HepG2 (cell line): ENCODE data around the gene PDE4C. TPM values are rescaled to one million over a fixed set of nuclear protein-coding genes. Genes with fewer than 3 reads are reported as not detected.

ENCODE experiments used
- ATAC-seq: fragments of 200-7000 bp; cut with Tn5 transposase; 3 replicates; pipeline ENCODE4 v1.9.1; 2020; ENCODE audit warnings: mild to moderate bottlenecking, moderate library complexity
- BruUV-seq: library from RNA; stranded (reverse); fragments of 400-500 nt; replicated peaks from 2 replicates; lab custom pipeline; 2021; lab: Mats Ljungman, UMichigan
- CTCF ChIA-PET: fragments of 300-600 bp; formaldehyde crosslinking; extraction: SDS; loops from one replicate; lab custom pipeline; 2021; ENCODE audit warnings: low total read pairs, inconsistent platforms, low intra/inter-chr PET ratio; lab: Yijun Ruan, JAX
- POLR2A ChIA-PET: fragments of 350-600 bp; sonication (Branson Sonifier 250); formaldehyde crosslinking; loops from one replicate; lab custom pipeline; 2020; ENCODE audit warnings: antibody characterized with exemption, inconsistent platforms; lab: Yijun Ruan, JAX
- DNase-seq: peaks from one replicate; pipeline ENCODE4 v3.0.0-alpha.2; 2015; ENCODE audit warnings: low spot score
- FAIRE-seq: peaks from 3 replicates; lab custom pipeline; 2011; peaks lifted over from hg19 to GRCh38; lab: Jason Lieb, UNC
- H2AFZ ChIP-seq: one replicate; pipeline ENCODE4 v1.6.1; 2011; ENCODE audit warnings: low read length, inconsistent platforms
- H3K27ac ChIP-seq: fragments of 300-600 bp; 3 replicates; pipeline ENCODE4 v1.8.0; 2011; ENCODE audit warnings: mixed run types, mild to moderate bottlenecking, mixed read lengths, low read length, inconsistent platforms; ENCODE audit not compliant: insufficient read depth; ENCODE audit errors: extremely low read length
- H3K27me3 ChIP-seq, 2 experiments: fragments of 200-600 bp in 1 of 2; 2 replicates in 1 of 2; 3 replicates in 1 of 2; pipeline versions ENCODE4 v1.6.0 to v1.8.0; 2011; ENCODE audit warnings: low read length in 2 of 2, mild to moderate bottlenecking in 2 of 2, moderate library complexity in 2 of 2, inconsistent platforms in 1 of 2; ENCODE audit not compliant: insufficient read depth in 2 of 2, control insufficient read depth in 1 of 2
- H3K36me3 ChIP-seq, 2 experiments: fragments of 200-600 bp in 1 of 2; replicated peaks in 1 of 2; 2 replicates in 1 of 2; 3 replicates in 1 of 2; pipeline versions ENCODE4 v1.5.1 to v1.8.0; 2011; ENCODE audit warnings: low read length in 2 of 2, inconsistent platforms in 1 of 2; ENCODE audit not compliant: insufficient read depth in 2 of 2, control insufficient read depth in 1 of 2
- H3K4me1 ChIP-seq: 2 replicates; pipeline ENCODE4 v1.5.1; 2012; ENCODE audit warnings: low read length, inconsistent platforms; ENCODE audit not compliant: insufficient read depth
- H3K4me2 ChIP-seq: 2 replicates; pipeline ENCODE4 v1.6.0; 2011; ENCODE audit warnings: low read depth, low read length, inconsistent platforms
- H3K4me3 ChIP-seq, 3 experiments: fragments of 200-600 bp in 1 of 3; sonication (generic), shearing (Covaris generic) in 1 of 3; replicated peaks in 1 of 3; 2 replicates each; pipeline ENCODE4 v1.5.1; 2011 to 2016; ENCODE audit warnings: low read length in 3 of 3, inconsistent platforms in 2 of 3, low read depth in 2 of 3, mild to moderate bottlenecking in 2 of 3, control low read depth in 1 of 3, mixed read lengths in 1 of 3; ENCODE audit not compliant: insufficient read depth in 1 of 3
- H3K79me2 ChIP-seq: one replicate; pipeline ENCODE4 v1.6.1; 2011; ENCODE audit warnings: low read length, inconsistent platforms; ENCODE audit not compliant: insufficient read depth
- H3K9ac ChIP-seq: 2 replicates; pipeline ENCODE4 v1.6.0; 2011; ENCODE audit warnings: mild to moderate bottlenecking, low read depth, low read length, inconsistent platforms; ENCODE audit not compliant: insufficient read depth
- H3K9me3 ChIP-seq: 2 replicates; pipeline ENCODE4 v1.5.1; 2012; ENCODE audit warnings: mild to moderate bottlenecking, low read length
- H4K20me1 ChIP-seq: 2 replicates; pipeline ENCODE4 v1.6.0; 2011; ENCODE audit warnings: inconsistent platforms, mild to moderate bottlenecking, low read length, moderate library complexity; ENCODE audit not compliant: insufficient read depth
- ARNTL ChIP-seq: sonication (generic); formaldehyde crosslinking; IDR thresholded peaks from 2 replicates; pipeline ENCODE4 v1.4.0; 2020; ENCODE audit warnings: mild to moderate bottlenecking, missing genetic modification reagents
- HMGXB3 ChIP-seq: sonication (generic); formaldehyde crosslinking; IDR thresholded peaks from 2 replicates; pipeline ENCODE4 v1.4.0; 2020; ENCODE audit warnings: missing genetic modification reagents, borderline replicate concordance
- LBX2 ChIP-seq: sonication (generic); formaldehyde crosslinking; IDR thresholded peaks from 2 replicates; pipeline ENCODE4 v1.5.0; 2020; ENCODE audit warnings: missing genetic modification reagents, mild to moderate bottlenecking, borderline replicate concordance
- TEF ChIP-seq: sonication (generic); formaldehyde crosslinking; IDR thresholded peaks from 2 replicates; pipeline ENCODE4 v1.5.0; 2020; ENCODE audit warnings: missing genetic modification reagents
- YEATS2 ChIP-seq: sonication (generic); formaldehyde crosslinking; IDR thresholded peaks from 2 replicates; pipeline ENCODE4 v1.4.0; 2020; ENCODE audit warnings: missing genetic modification reagents, borderline replicate concordance
- ZFP1 ChIP-seq: IDR thresholded peaks from 2 replicates; pipeline ENCODE4 v1.6.1; 2016
- ZFYVE20 ChIP-seq: sonication (generic); formaldehyde crosslinking; IDR thresholded peaks from 2 replicates; pipeline ENCODE4 v1.8.0; 2023; ENCODE audit warnings: low read depth, mild to moderate bottlenecking, moderate library complexity, missing genetic modification reagents, borderline replicate concordance
- ZNF460 ChIP-seq: sonication (generic); formaldehyde crosslinking; IDR thresholded peaks from 2 replicates; pipeline ENCODE4 v1.5.1; 2020; ENCODE audit warnings: missing genetic modification reagents, mild to moderate bottlenecking, borderline replicate concordance
- ZNF563 ChIP-seq: sonication (generic); formaldehyde crosslinking; IDR thresholded peaks from 2 replicates; pipeline ENCODE4 v1.8.0; 2022; ENCODE audit warnings: mild to moderate bottlenecking, moderate library complexity, missing genetic modification reagents
- WGBS: methylation state at CpG from one replicate; pipeline ENCODE4 v1.1.6; 2017; ENCODE audit warnings: low lambda C conversion rate; 5-methylcytosine and 5-hydroxymethylcytosine counted together
- in situ Hi-C: cut with HindIII; loops from 2 replicates; pipeline ENCODE4 v1.10.0; 2017; ENCODE audit warnings: low pct_unique_long_range_greater_than_20kb; ENCODE audit not compliant: extremely low pct_ligation_motif_present
- intact Hi-C: fragments of 100-400 bp; cut with micrococcal nuclease; formaldehyde crosslinking; loops from one replicate; pipeline ENCODE4 v1.10.0; 2022; ENCODE audit not compliant: unreplicated experiment
- polyA plus RNA-seq, 8 experiments: library from polyadenylated mRNA; depleted of rRNA in 3 of 8; stranded (reverse) in 7 of 8; unstranded in 1 of 8; fragments of >200 nt; fragmentation: Illumina TruSeq in 4 of 8; extraction: Trizol in 4 of 8; gene quantifications; 2 replicates each; pipeline versions ENCODE4 v1.2.1 to v1.2.3, GENCODE V29; 2011 to 2016; ENCODE audit warnings: low read depth in 4 of 8, missing spikeins in 1 of 8, mixed read lengths in 1 of 8; ENCODE audit not compliant: insufficient read depth in 1 of 8
- total RNA-seq, 5 experiments: library from RNA; depleted of rRNA; stranded (reverse); fragments of >200 nt; fragmentation: Illumina TruSeq; extraction: Trizol; gene quantifications; 2 replicates each; pipeline ENCODE4 v1.2.3, GENCODE V29; 2016; ENCODE audit warnings: low read depth in 1 of 5
- TF ChIP-seq, protein P1 (sequence below): IDR thresholded peaks from 2 replicates; pipeline ENCODE4 v1.6.1; 2012; ENCODE audit warnings: inconsistent platforms
- TF ChIP-seq, protein P2 (sequence below): sonication (generic); formaldehyde crosslinking; IDR thresholded peaks from 2 replicates; pipeline ENCODE4 v1.4.0; 2020; ENCODE audit warnings: mild to moderate bottlenecking, missing genetic modification reagents
- TF ChIP-seq, protein P3 (sequence below): sonication (generic); formaldehyde crosslinking; IDR thresholded peaks from 2 replicates; pipeline ENCODE4 v1.4.0; 2020; ENCODE audit warnings: missing genetic modification reagents, borderline replicate concordance

The PDE4C gene
- total and polyA plus RNA-seq, 2 of the 13 experiments (the other 11 are each of a cell fraction or from before 2014, with no cell fraction given) = 1.4 to 14.0 TPM

GRCh38 chr19:18274781-18275356 is 48.6 kb upstream of the PDE4C start:
- H2AFZ ChIP-seq = no peak overlapping the region
- no peak for TF ChIP-seq YEATS2
- TF ChIP-seq ARNTL (CRISPR knock-in tag) = no peak
- TF ChIP-seq LBX2 (CRISPR knock-in tag) = no peak
- TF ChIP-seq ZNF460 = peak; percentile 61
- no peak for TF ChIP-seq HMGXB3 (CRISPR knock-in tag)
- TF ChIP-seq, protein P1, sequence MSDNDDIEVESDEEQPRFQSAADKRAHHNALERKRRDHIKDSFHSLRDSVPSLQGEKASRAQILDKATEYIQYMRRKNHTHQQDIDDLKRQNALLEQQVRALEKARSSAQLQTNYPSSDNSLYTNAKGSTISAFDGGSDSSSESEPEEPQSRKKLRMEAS = no peak
- TF ChIP-seq ZNF563 = peak; percentile 51; the same call in 1 of the 2 replicates
- TF ChIP-seq TEF (CRISPR knock-in tag) = no peak
- no peak for TF ChIP-seq ZFYVE20 (CRISPR knock-in tag)
- TF ChIP-seq, protein P2, sequence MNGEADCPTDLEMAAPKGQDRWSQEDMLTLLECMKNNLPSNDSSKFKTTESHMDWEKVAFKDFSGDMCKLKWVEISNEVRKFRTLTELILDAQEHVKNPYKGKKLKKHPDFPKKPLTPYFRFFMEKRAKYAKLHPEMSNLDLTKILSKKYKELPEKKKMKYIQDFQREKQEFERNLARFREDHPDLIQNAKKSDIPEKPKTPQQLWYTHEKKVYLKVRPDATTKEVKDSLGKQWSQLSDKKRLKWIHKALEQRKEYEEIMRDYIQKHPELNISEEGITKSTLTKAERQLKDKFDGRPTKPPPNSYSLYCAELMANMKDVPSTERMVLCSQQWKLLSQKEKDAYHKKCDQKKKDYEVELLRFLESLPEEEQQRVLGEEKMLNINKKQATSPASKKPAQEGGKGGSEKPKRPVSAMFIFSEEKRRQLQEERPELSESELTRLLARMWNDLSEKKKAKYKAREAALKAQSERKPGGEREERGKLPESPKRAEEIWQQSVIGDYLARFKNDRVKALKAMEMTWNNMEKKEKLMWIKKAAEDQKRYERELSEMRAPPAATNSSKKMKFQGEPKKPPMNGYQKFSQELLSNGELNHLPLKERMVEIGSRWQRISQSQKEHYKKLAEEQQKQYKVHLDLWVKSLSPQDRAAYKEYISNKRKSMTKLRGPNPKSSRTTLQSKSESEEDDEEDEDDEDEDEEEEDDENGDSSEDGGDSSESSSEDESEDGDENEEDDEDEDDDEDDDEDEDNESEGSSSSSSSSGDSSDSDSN (CRISPR knock-in tag) = peak; percentile 83
- TF ChIP-seq, protein P3, sequence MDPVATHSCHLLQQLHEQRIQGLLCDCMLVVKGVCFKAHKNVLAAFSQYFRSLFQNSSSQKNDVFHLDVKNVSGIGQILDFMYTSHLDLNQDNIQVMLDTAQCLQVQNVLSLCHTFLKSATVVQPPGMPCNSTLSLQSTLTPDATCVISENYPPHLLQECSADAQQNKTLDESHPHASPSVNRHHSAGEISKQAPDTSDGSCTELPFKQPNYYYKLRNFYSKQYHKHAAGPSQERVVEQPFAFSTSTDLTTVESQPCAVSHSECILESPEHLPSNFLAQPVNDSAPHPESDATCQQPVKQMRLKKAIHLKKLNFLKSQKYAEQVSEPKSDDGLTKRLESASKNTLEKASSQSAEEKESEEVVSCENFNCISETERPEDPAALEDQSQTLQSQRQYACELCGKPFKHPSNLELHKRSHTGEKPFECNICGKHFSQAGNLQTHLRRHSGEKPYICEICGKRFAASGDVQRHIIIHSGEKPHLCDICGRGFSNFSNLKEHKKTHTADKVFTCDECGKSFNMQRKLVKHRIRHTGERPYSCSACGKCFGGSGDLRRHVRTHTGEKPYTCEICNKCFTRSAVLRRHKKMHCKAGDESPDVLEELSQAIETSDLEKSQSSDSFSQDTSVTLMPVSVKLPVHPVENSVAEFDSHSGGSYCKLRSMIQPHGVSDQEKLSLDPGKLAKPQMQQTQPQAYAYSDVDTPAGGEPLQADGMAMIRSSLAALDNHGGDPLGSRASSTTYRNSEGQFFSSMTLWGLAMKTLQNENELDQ (CRISPR knock-in tag) = no peak
- TF ChIP-seq ZFP1 (CRISPR knock-in tag) = peak; percentile 43; the same call in 1 of the 2 replicates

More at GRCh38 chr19:18274781-18275356, 48.6 kb upstream of the PDE4C start:
- Histone ChIP-seq H4K20me1 (peaks cover 33% of the 10 kb centered on the region), H3K27me3 (no peaks in the 10 kb centered on the region), H3K4me3 (peak overlapping the region in 2 of 3 experiments; percentile 23 to 50; a peak in 3 of 6 replicates), H3K79me2 (peaks cover 17% of the 10 kb centered on the region), H3K4me2 (peak overlapping the region; percentile 78), H3K9me3 (no peaks in the 10 kb centered on the region), H3K27ac (peak overlapping the region; percentile 73), H3K36me3 (peaks cover 2 to 10% of the 10 kb centered on the region in 2 experiments; a peak in 4 of 5 replicates), H3K9ac (peak overlapping the region; percentile 34; the same call in 1 of the 2 replicates), H3K4me1 (peaks cover 66% of the 10 kb centered on the region)
- BruUV-seq = no TSS peak
- ChIA-PET POLR2A (interaction anchor here (0.8 to 3.3 kb wide), 16 partner anchors 13 to 114 kb away, joined by 3 to 23 read pairs (median 6); partner anchors contain the start of genes GDF15 and LSM4), CTCF (interaction anchor here (0.7 kb wide), 1 partner anchor 61 kb away, joined by 3 read pairs; no protein-coding TSS in a partner anchor)
- intact Hi-C loops = loop anchor here (5.0 kb wide), 1 partner anchor 137 kb away; no protein-coding TSS in a partner anchor
- DNase-seq (peak; percentile 82), ATAC-seq (peak; percentile 84), FAIRE-seq (peak; percentile 18)
- WGBS = 14% methylated on average over 5 of the region's 13 CpGs
- in situ Hi-C loops = loop anchor here (5.0 to 10.0 kb wide), 2 partner anchors 47 to 140 kb away; partner anchors contain the start of genes LSM4 and SSBP4
